HEK293 (cell line): ENCODE measurements around the gene ZNF763.

ENCODE experiments used
- GFI1B ChIP-seq: fragments of 450-650 bp; formaldehyde crosslinking; IDR thresholded peaks from 2 replicates; pipeline ENCODE4 v1.5.1; 2016; ENCODE audit warnings: missing biosample characterization, missing genetic modification characterization
- GLIS1 ChIP-seq: fragments of 450-650 bp; formaldehyde crosslinking; IDR thresholded peaks from 2 replicates; pipeline ENCODE4 v1.5.1; 2016; ENCODE audit warnings: missing biosample characterization, missing genetic modification characterization
- GLIS2 ChIP-seq: fragments of 450-650 bp; formaldehyde crosslinking; IDR thresholded peaks from 2 replicates; pipeline ENCODE4 v1.5.1; 2016; ENCODE audit warnings: missing biosample characterization, missing genetic modification characterization
- HOXC10 ChIP-seq: sonication (generic); formaldehyde crosslinking; IDR thresholded peaks from 2 replicates; pipeline ENCODE4 v1.8.1; 2023; ENCODE audit warnings: mild to moderate bottlenecking, missing genetic modification reagents
- HOXD13 ChIP-seq: sonication (generic); formaldehyde crosslinking; IDR thresholded peaks from 2 replicates; pipeline ENCODE4 v1.8.0; 2022; ENCODE audit warnings: missing genetic modification reagents, borderline replicate concordance
- KLF10 ChIP-seq: fragments of 450-650 bp; IDR thresholded peaks from 2 replicates; pipeline ENCODE4 v1.5.1; 2018; ENCODE audit warnings: missing biosample characterization, mild to moderate bottlenecking, missing genetic modification characterization
- KLF7 ChIP-seq: fragments of 450-650 bp; formaldehyde crosslinking; IDR thresholded peaks from 2 replicates; pipeline ENCODE4 v1.5.1; 2016; ENCODE audit warnings: missing biosample characterization, missing genetic modification characterization, borderline replicate concordance
- MYNN ChIP-seq: fragments of 450-650 bp; formaldehyde crosslinking; IDR thresholded peaks from 2 replicates; pipeline ENCODE4 v1.5.1; 2016; ENCODE audit warnings: missing biosample characterization, missing genetic modification characterization, borderline replicate concordance
- SP2 ChIP-seq: fragments of 450-650 bp; formaldehyde crosslinking; IDR thresholded peaks from 2 replicates; pipeline ENCODE4 v1.5.1; 2016; ENCODE audit warnings: missing biosample characterization, missing genetic modification characterization
- SP3 ChIP-seq: fragments of 450-650 bp; formaldehyde crosslinking; IDR thresholded peaks from 2 replicates; pipeline ENCODE4 v1.5.1; 2016; ENCODE audit warnings: missing biosample characterization, missing genetic modification characterization
- YY2 ChIP-seq: fragments of 450-650 bp; formaldehyde crosslinking; IDR thresholded peaks from 2 replicates; pipeline ENCODE4 v1.5.1; 2016; ENCODE audit warnings: missing biosample characterization, missing genetic modification characterization
- ZBTB21 ChIP-seq: fragments of 450-650 bp; formaldehyde crosslinking; IDR thresholded peaks from 2 replicates; pipeline ENCODE4 v1.5.1; 2017; ENCODE audit warnings: missing biosample characterization, missing genetic modification characterization
- ZIC2 ChIP-seq: fragments of 450-650 bp; formaldehyde crosslinking; IDR thresholded peaks from 2 replicates; pipeline ENCODE4 v1.5.1; 2016; ENCODE audit warnings: missing biosample characterization, missing genetic modification characterization
- ZNF133 ChIP-seq: fragments of 450-650 bp; formaldehyde crosslinking; IDR thresholded peaks from 2 replicates; pipeline ENCODE4 v1.5.1; 2016; ENCODE audit warnings: missing biosample characterization, missing genetic modification characterization
- ZNF16 ChIP-seq: fragments of 450-650 bp; formaldehyde crosslinking; IDR thresholded peaks from 2 replicates; pipeline ENCODE4 v1.5.1; 2016; ENCODE audit warnings: low read depth, missing biosample characterization, missing genetic modification characterization
- ZNF169 ChIP-seq: fragments of 450-650 bp; formaldehyde crosslinking; IDR thresholded peaks from 2 replicates; pipeline ENCODE4 v1.5.1; 2016; ENCODE audit warnings: missing biosample characterization, missing genetic modification characterization
- ZNF19 ChIP-seq: fragments of 450-650 bp; formaldehyde crosslinking; IDR thresholded peaks from 2 replicates; pipeline ENCODE4; 2016; ENCODE audit warnings: missing biosample characterization, missing genetic modification characterization, low read depth
- ZNF214 ChIP-seq: fragments of 450-650 bp; formaldehyde crosslinking; IDR thresholded peaks from 2 replicates; pipeline ENCODE4 v1.5.1; 2017; ENCODE audit warnings: missing biosample characterization, mild to moderate bottlenecking, missing genetic modification characterization, borderline replicate concordance
- ZNF23 ChIP-seq: fragments of 450-650 bp; formaldehyde crosslinking; IDR thresholded peaks from 2 replicates; pipeline ENCODE4 v1.5.1; 2016; ENCODE audit warnings: missing biosample characterization, missing genetic modification characterization, borderline replicate concordance
- ZNF24 ChIP-seq: fragments of 450-650 bp; formaldehyde crosslinking; IDR thresholded peaks from 2 replicates; pipeline ENCODE4 v1.5.1; 2016; ENCODE audit warnings: missing biosample characterization, missing genetic modification characterization
- ZNF26 ChIP-seq: fragments of 450-650 bp; formaldehyde crosslinking; IDR thresholded peaks from 2 replicates; pipeline ENCODE4 v1.5.1; 2016; ENCODE audit warnings: missing biosample characterization, missing genetic modification characterization
- ZNF266 ChIP-seq: fragments of 450-650 bp; formaldehyde crosslinking; IDR thresholded peaks from 2 replicates; pipeline ENCODE4 v1.5.1; 2016; ENCODE audit warnings: missing biosample characterization, missing genetic modification characterization, low read depth
- ZNF292 ChIP-seq: fragments of 450-650 bp; formaldehyde crosslinking; IDR thresholded peaks from 2 replicates; pipeline ENCODE4 v1.5.1; 2016; ENCODE audit warnings: low read depth, missing biosample characterization, missing genetic modification characterization, borderline replicate concordance
- ZNF311 ChIP-seq: fragments of 450-650 bp; formaldehyde crosslinking; IDR thresholded peaks from 2 replicates; pipeline ENCODE4 v1.5.1; 2017; ENCODE audit warnings: missing biosample characterization, missing genetic modification characterization, borderline replicate concordance
- ZNF394 ChIP-seq: fragments of 450-650 bp; formaldehyde crosslinking; IDR thresholded peaks from 2 replicates; pipeline ENCODE4 v1.5.1; 2016; ENCODE audit warnings: missing biosample characterization, missing genetic modification characterization, mild to moderate bottlenecking, moderate library complexity, borderline replicate concordance
- ZNF404 ChIP-seq: fragments of 450-650 bp; formaldehyde crosslinking; IDR thresholded peaks from 2 replicates; pipeline ENCODE4 v1.5.1; 2017; ENCODE audit warnings: missing biosample characterization, missing genetic modification characterization
- ZNF518A ChIP-seq: fragments of 450-650 bp; formaldehyde crosslinking; conservative IDR thresholded peaks from 2 replicates; pipeline ENCODE4 v1.5.1; 2016; ENCODE audit warnings: low read depth, missing biosample characterization, missing genetic modification characterization
- ZNF530 ChIP-seq: fragments of 450-650 bp; formaldehyde crosslinking; IDR thresholded peaks from 2 replicates; pipeline ENCODE4 v1.5.1; 2016; ENCODE audit warnings: low read depth, missing biosample characterization, missing genetic modification characterization
- ZNF580 ChIP-seq: fragments of 450-650 bp; formaldehyde crosslinking; IDR thresholded peaks from 2 replicates; pipeline ENCODE4 v1.5.1; 2016; ENCODE audit warnings: missing biosample characterization, missing genetic modification characterization
- ZNF596 ChIP-seq: fragments of 450-650 bp; IDR thresholded peaks from 2 replicates; pipeline ENCODE4 v1.5.0; 2018; ENCODE audit warnings: missing biosample characterization, mild to moderate bottlenecking, missing genetic modification characterization, moderate library complexity
- ZNF654 ChIP-seq: fragments of 450-650 bp; formaldehyde crosslinking; IDR thresholded peaks from 2 replicates; pipeline ENCODE4 v1.5.1; 2016; ENCODE audit warnings: low read depth, missing biosample characterization, missing genetic modification characterization
- ZNF664 ChIP-seq: fragments of 450-650 bp; formaldehyde crosslinking; IDR thresholded peaks from 2 replicates; pipeline ENCODE4 v1.5.1; 2016; ENCODE audit warnings: missing biosample characterization, missing genetic modification characterization
- ZNF677 ChIP-seq: fragments of 450-650 bp; IDR thresholded peaks from 2 replicates; pipeline ENCODE4 v1.5.0; 2018; ENCODE audit warnings: missing biosample characterization, mild to moderate bottlenecking, missing genetic modification characterization, moderate library complexity
- ZNF776 ChIP-seq: fragments of 450-650 bp; formaldehyde crosslinking; IDR thresholded peaks from 2 replicates; pipeline ENCODE4 v1.5.0; 2017; ENCODE audit warnings: missing biosample characterization, missing genetic modification characterization, borderline replicate concordance
- ZNF792 ChIP-seq: fragments of 450-650 bp; formaldehyde crosslinking; IDR thresholded peaks from 2 replicates; pipeline ENCODE4 v1.5.1; 2016; ENCODE audit warnings: missing biosample characterization, missing genetic modification characterization
- ZXDB ChIP-seq: fragments of 450-650 bp; formaldehyde crosslinking; IDR thresholded peaks from 2 replicates; pipeline ENCODE4 v1.5.1; 2016; ENCODE audit warnings: missing biosample characterization, missing genetic modification characterization

Gene ZNF763

GRCh38 chr19:11924886-11925650 lies 39.8 kb upstream of the ZNF763 start, which contains the start of gene ZNF700 (continued):
- TF ChIP-seq ZNF16 (tag by site-specific recombination) (no peak), MYNN (no peak), SP2 (tag by site-specific recombination) (peak; percentile 92), ZNF654 (tag by site-specific recombination) (no peak), ZNF530 (tag by site-specific recombination) (no peak), GLIS1 (tag by site-specific recombination) (no peak), ZNF518A (tag by site-specific recombination) (no peak; the same call in 1 of the 2 replicates), KLF7 (tag by site-specific recombination) (peak; percentile 63; the same call in 1 of the 2 replicates), ZNF266 (tag by site-specific recombination) (no peak), YY2 (no peak; the same call in 1 of the 2 replicates), ZNF19 (tag by site-specific recombination) (no peak), ZNF664 (tag by site-specific recombination) (no peak), ZNF580 (0 out of 2 replicates have a peak, but pooled peaks have one; percentile 23), ZNF133 (tag by site-specific recombination) (no peak), ZNF26 (no peak), ZIC2 (tag by site-specific recombination) (peak; percentile 34; the same call in 1 of the 2 replicates), ZNF776 (tag by site-specific recombination) (no peak), ZNF169 (tag by site-specific recombination) (no peak), ZNF596 (peak; percentile 17; the same call in 1 of the 2 replicates), ZBTB21 (tag by site-specific recombination) (no peak), ZNF23 (tag by site-specific recombination) (no peak), ZNF311 (tag by site-specific recombination) (no peak), ZNF292 (tag by site-specific recombination) (no peak), ZNF404 (tag by site-specific recombination) (no peak), ZNF677 (tag by site-specific recombination) (no peak), ZXDB (tag by site-specific recombination) (peak; percentile 69), GFI1B (no peak), KLF10 (tag by site-specific recombination) (peak; percentile 69), ZNF792 (tag by site-specific recombination) (no peak), HOXC10 (CRISPR knock-in tag) (no peak), ZNF214 (tag by site-specific recombination) (no peak), HOXD13 (CRISPR knock-in tag) (no peak), ZNF394 (peak; percentile 96), SP3 (peak; percentile 81), GLIS2 (tag by site-specific recombination) (no peak), ZNF24 (tag by site-specific recombination) (no peak)
